Right ventricle myocardium inferior (tissue), 1 donor: ENCODE measurements around the gene MAN2B1. TPM values are rescaled to one million over a fixed set of nuclear protein-coding genes. Genes with fewer than 3 reads are reported as not detected.
A peak's percentile ranks its signal among the peaks of the same experiment; 100 is the strongest.
"Not testable (repeated sequence)": the region's sequence is repeated elsewhere in the genome, so short reads cannot be mapped to it uniquely, and the experiment has no call there.

Experiments
- ATAC-seq: fragments of 200-7000 bp; cut with Tn5 transposase; one replicate; pipeline ENCODE4 v1.9.1; 2020; ENCODE audit warnings: mild to moderate bottlenecking, moderate library complexity
- DNase-seq: peaks from one replicate; pipeline ENCODE4 v3.0.0; 2021; ENCODE audit errors: missing footprints
- intact Hi-C: fragments of 100-400 bp; cut with DNase I; formaldehyde crosslinking; loops from one replicate; pipeline ENCODE4 v1.11.0; 2022
- long read RNA-seq: library from polyadenylated mRNA; unstranded; transcript quantifications from one replicate; pipeline ENCODE4 v2.0.0, GENCODE V29; 2021
- total RNA-seq: library from RNA; stranded (reverse); fragmentation: NEBNext Ultra II Directional; extraction: Animal tissue kit (Norgen Biotek cat#: 25700); gene quantifications from one replicate; pipeline ENCODE4 v1.2.1, GENCODE V29; 2021
- donor health status: DM: no; HTN: yes; CAD: no; lungs with severe emphysema.

The MAN2B1 gene
- total RNA-seq = 40.2 TPM
- long read RNA-seq, transcript MAN2B1-203 (24 exons, 3,184 nt) = major isoform, 13 of 26 reads
- long read RNA-seq, partial matches to known transcripts = 10 of 26 reads
- long read RNA-seq, other reads (novel, unspliced or antisense) = 3 of 26 reads

DNA sequence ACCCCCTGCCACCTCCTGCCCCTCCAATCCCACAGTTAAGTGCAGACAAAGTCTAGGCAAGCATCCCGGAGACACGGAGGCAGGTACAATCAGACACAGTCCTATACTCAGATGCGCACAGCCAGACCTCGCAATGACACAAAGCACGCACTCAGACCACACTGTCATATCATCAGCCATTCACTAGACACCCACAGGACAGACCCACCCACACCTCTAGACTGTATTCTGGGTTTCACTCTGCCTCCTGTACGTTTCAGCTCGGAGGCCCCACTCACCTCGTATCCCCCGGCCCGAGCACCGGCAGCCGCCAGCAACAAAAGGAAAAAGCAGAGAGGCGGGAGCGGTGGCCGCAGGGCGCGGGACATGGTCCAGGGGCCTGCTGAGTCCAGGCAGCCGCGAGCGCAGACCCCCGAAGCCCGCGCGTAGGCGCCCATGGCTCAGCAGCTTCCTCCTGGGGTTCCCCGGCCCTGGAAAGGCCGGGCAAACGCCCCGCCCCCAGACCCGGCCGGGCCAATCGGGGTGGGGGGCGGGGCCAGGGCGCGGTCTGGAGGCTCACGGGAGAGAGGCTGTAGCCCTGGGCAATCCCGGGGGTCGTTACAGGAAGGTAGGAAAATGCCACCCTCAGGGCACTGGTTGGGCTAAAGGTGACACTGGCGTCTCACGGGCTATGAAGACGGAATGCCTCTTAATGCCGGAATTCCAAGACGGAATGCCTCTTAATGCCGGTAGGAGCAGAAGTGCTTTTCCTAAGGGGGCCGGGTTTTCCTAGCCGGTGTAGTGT lies at the start of gene MAN2B1, which contains the start of gene WDR83:
TSS of gene MAN2B1 (minus strand) at position 478 of the 784 bp plus-strand sequence. CDS start at position 437, 41 bp downstream.
TSS of gene WDR83 (plus strand) at position 543 of the 784 bp plus-strand sequence. CDS start 2,984 bp downstream, outside the sequence.
- ATAC-seq = peak; percentile 86
- DNase-seq = peak; percentile 87
- intact Hi-C loops = no loop called here

DNA sequence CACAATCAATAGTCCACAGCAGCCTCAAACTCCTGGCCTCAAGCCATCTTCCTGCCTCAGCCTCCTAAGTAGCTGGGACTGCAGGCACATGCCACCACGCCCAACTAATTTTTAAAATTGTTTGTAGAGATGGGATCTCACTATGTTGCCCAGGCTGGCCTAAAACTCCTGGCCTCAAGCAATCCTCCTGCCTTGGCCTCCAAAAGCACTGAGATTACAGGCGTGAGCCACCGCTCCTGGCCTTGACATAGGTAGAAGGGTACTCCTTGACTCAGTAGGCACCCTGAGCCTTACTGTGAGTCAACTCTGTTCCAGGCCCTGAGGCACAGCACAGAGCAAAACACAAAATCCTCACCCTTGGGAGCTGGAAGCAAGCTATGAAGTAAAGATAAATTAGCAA lies 49.4 kb upstream of the MAN2B1 start:
- intact Hi-C loops = no loop called here
- no peak for ATAC-seq
- no peak for DNase-seq

DNA sequence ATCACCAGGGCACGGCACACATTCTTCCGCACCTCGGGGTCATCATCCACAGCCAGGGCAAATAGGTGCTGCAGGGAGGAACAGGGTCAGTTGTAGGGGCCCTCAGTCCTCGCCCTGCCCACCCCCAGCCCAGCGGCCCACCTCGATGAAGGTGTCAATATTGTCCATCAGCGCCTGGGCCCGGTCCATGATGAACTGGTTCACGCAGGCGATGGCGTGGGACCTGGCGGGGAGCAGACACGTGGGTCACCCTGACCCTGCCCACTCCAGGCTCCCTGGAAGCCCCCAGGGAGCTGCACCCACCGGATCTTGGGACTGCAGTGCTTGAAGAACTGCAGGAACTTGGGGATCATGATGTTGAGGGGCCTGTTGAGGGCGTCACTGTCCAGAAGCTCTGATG lies 48.6 kb upstream of the MAN2B1 start:
- intact Hi-C loops = no loop called here
- DNase-seq = no peak
- ATAC-seq = peak; percentile 7

DNA sequence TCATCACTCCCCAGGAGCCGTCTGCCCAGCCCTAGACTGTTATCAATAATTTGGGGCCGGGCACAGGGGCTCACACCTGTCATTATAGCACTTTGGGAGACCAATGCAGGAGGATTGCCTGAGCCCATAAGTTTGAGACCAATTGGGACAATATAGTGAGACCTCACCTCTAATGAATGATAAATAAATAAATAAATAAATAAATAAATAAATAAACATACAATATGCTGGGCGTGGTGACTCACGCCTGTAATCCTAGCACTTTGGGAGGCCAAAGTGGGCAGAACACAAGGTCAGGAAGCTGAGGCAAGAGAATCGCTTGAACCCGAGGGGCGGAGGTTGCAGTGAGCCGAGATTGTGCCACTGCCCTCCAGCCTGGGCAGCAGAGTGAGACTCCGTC lies 46.8 kb upstream of the MAN2B1 start:
- ATAC-seq, DNase-seq, intact Hi-C loops: not testable (repeated sequence)

DNA sequence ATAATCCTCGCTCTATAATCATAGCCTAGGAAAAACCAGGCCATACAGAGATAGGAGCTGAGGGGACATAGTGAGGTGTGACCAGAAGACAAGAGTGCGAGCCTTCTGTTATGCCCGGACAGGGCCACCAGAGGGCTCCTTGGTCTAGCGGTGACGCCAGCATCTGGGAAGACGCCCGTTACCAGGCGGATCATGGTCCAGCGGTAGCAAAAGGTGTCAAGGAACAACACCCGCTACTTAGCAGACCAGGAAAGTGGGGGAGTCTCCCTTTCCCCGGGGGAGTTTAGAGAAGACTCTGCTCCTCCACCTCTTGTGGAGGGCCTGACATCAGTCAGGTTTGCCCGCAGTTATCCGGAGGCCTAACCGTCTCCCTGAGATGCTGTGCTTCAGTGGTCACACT lies 45.5 kb upstream of the MAN2B1 start:
- DNase-seq, intact Hi-C loops, ATAC-seq: not testable (repeated sequence)

DNA sequence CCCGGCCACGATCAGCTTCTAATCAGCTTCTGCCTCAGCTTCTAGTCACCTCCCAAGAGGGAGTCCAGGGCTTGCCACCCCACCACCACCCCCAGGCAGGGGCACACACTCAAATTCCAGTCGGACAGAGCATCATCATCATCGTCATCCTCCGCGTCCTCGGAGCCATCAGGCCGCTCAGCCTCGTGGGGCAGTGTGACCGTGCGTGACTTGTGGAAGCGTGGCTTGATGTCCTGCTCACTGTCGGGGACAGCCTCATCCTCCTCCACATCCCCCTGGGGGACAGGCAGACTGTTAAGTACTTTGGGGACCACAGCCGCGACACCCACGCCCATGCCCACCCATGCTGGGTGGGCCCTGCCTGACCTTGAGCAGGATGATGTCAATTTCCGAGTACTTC lies 44.6 kb upstream of the MAN2B1 start:
- ATAC-seq = no peak

DNA sequence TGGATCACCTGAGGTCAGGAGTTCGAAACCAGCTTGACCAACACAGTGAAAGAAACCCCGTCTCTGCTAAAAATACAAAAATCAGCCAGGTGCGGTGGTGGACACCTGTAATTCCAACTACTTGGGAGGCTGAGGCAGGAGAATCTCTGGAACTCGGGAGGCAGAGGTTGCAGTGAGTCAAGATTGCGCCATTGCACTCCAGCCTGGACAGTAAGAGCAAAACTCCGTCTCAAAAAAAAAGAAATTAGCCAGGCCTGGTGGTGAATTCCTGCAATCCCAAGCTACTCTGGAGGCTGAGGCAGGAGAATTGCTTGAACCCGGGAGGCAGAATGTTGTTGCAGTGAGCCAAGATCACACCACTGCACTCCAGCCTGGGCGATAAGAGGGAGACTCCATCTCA lies 42.1 kb upstream of the MAN2B1 start:
- DNase-seq (no peak), ATAC-seq (no peak)
- intact Hi-C loops = no loop called here

More for the DNA sequence above, 44.6 kb upstream of the MAN2B1 start:
- intact Hi-C loops = no loop called here
- DNase-seq = no peak

DNA sequence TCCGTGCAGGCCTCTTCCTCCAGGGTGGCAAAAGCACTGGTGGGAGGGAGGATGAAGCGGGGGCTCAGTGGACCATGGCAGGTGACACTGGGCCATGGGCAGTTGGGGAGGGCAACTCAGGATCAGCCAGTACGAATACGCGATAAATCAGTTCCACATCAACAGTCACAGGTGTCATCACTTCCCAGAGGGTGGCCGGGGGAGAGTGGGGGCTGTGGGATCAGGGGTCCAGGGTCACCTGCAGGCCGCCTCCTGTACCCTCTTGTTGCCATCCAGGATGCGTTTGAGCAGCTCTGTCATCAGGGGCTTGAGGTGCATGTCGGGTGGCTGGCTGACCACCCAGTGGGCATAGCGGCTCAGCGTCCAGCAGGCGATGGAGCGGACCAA lies 39.8 kb upstream of the MAN2B1 start:
- DNase-seq (no peak), ATAC-seq (no peak)
- intact Hi-C loops = no loop called here

DNA sequence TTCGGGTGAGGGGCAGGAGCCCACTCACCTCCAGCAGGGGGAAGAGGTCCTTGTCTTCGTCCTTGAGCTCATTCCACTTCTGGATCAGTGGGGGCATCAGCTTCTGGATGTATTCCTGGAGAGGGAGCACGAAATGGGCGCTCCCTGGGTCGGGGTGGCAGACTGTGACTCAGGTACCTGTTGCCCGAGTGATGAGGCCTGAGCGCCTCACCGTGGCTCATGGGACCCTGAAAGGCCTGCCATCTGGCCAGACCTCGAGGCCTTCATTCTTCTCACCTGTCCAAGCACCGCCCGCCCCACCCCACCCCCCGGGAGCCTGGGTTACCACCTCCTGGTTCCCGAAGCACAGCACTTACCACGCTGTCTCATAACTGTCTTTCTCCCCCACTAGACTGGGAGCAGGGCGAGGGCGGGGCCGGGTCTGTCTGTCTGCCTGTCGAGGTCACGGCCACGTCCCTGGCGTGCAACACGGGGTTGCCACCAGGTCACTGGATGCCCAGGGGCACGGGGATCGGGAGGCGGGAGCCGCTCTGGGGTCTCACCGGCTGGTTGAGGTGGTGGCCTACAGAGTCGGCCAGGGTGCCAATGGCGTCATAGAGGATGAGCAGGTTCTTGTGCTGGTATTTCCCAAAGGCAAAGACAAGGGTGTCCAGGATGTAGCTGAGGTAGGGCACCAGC lies 39.3 kb upstream of the MAN2B1 start:
- DNase-seq (no peak), ATAC-seq (no peak)
- intact Hi-C loops = no loop called here

DNA sequence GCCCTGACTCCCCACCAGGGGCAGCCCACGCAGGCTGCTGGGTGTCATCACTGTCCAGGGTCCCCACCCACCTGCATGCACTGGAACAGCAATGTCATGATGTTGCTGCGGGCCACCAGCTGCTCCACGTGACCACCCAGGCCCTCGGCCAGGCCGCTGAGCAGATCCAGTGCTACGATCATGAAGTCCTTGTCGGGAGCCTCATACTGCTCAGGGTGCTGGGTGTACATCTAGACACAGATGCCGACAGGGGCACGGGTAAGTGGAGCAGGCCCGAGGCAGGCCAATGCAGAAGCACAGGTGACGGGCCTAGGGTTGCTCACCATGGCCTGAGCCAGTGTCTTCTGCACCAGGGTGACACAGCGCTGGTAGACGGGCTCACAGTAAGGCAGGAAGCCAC lies 38.6 kb upstream of the MAN2B1 start:
- intact Hi-C loops = no loop called here
- DNase-seq (no peak), ATAC-seq (no peak)

DNA sequence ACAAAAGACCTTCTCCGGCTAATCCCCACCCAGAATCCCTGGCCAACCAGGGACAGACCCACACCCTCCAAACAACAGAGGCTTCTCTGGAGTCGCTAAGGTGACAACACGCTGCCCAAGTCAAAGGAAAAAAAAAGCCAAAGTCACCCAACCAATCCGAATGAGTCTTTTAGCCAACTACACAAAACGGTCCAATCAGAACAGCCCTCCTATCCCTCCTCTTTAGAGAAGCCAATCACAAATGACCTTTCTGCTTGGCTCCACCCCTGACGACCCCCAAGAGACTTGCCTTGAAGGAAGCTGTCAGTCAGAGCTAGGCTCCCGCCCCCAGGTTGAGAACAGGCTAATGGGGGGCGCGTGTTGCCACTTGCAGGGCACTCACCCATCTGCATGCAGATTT lies 36.5 kb upstream of the MAN2B1 start:
- no peak for ATAC-seq
- no peak for DNase-seq
- intact Hi-C loops = no loop called here

DNA sequence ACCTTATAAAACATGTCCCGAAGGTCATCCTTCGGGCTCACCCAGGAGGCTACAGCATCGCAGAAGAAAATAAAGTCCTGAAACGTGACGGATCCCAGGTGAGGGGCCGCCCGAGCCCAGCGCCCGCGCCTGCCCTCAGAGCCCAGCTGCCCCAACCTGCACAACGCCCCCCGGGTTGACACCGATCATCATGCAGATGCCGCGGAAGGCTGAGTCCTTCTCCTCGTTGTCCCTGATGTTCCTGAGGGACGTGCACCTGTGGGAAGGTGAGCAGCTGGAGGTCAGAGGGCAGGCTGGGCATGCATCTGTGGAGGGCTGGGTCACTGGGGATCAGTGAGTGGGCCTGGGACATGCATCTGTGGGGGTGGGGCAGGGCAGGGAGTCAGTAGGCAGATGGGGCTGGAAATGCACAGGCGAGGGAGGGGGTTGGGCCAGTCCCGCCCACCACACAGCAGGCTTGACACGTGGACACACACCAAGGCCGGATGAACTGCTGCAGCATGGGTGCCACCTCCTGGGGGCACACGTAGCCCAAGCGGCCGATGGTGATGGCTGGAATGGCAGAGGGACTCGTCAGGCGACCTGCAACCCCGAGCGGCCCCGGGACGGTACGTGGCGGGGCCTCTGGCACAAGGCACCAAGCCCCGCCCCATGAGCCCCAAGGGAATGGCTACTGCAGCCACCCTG lies 35.2 kb upstream of the MAN2B1 start:
- intact Hi-C loops = no loop called here
- ATAC-seq (no peak), DNase-seq (no peak)

DNA sequence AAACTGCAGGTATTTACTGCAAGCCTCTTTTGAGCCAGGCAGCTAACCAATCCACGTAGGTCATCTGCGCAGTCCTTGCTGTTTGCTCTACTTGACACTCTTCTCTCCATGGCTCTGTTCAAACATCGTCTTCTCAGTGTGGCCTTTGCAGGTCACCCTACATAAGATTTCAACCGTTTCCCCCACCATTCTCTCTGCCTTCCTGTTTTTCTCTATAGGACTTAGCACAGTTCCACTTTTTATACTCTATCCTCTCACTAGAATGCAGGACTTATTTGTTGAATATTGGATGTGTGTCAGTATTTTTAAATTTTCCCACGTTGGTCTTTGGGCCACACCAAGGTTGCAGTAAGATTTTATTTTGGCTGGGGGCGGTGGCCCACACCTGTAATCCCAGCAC lies 31.6 kb upstream of the MAN2B1 start:
- ATAC-seq (no peak), DNase-seq (no peak)
- intact Hi-C loops = no loop called here

DNA sequence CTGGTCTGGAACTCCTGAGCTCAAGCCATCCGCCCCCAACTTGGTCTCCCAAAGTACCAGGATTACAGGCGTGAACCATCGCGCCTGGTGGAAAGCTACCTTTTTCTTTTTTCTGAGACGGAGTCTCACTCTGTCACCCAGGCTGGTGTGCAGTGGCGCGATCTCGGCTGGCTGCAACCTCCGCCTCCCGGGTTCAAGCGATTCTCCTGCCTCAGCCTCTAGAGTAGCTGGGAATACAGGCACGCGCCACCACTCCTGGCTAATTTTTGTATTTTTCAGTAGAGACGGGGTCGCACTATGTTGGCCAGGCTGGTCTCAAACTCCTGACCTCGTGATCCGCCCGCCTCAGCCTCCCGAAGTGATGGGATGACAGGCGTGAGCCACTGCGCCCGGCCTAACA lies 30.9 kb upstream of the MAN2B1 start:
- ATAC-seq, intact Hi-C loops, DNase-seq: not testable (repeated sequence)

DNA sequence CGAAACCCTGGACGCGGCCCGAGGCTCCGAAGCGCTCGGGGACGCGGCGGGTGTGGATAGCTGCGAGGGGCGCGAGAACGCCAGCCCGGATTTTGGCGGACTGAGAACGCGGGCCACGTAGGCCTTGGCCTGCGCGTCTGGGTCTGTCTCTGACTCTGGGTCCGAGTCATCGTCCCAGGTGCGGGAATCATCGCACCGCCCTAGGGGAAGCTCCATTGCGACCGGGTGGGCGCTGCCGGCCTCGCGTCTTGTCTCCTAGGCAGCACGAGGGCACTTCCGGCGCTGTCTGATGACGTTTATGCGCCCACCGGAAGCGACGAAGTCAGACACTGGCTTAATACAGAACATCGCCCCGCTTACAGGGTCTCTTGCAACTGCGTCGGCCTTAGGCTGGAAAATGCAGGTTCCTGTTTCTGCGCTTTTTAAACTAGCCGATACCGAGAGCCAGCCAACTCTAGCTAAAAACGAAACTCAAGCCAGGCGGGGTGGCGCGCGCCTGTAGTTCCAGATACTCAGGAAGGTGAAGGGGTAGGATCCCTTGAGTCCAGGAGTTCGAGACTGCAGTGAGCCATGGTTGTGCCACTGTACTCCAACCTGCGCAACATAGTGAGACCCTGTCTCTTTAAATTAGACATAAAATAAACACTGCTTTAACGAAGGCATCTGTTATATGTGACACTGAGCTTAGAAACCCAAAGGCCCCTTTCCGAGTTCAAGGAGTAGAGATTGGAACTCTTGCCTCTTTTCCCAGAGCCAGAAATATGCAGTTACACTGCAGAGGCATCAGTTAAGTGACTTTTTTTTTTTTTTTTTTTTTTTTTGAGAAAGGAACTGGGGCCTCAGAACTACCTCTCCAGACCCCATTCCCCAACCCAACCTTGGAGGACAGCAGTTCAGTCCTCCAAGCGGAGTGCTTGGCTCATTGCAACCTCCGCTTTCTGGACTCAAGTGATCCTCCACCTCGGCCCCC lies 30.1 kb upstream of the MAN2B1 start, which contains the start of gene FBXW9:
TSS of gene FBXW9 (minus strand) at position 266 of the 970 bp plus-strand sequence. CDS start at position 216, 50 bp downstream.
- intact Hi-C loops = no loop called here

DNA sequence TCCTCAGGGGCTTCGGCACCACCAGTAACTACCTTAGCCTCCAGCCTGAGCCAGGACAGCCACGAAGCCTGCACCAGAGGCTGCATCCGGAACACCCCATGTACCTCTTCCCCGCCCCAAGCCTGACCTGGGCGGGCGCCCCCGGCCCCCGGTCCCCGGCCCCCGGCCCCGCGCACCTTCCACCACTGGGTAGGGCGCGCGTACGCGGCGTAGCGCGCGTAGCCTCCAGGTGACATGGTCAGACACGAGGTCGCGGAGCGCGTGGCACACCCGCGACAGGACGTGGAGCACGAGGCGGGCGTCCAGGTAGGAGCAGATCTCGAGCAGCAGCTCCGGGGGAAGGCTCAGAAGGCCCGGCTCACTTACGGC lies 29.4 kb upstream of the MAN2B1 start:
- ATAC-seq = no peak
- intact Hi-C loops = no loop called here
- no peak for DNase-seq

More for the DNA sequence above, 30.1 kb upstream of the MAN2B1 start, which contains the start of gene FBXW9:
- DNase-seq = peak; percentile 98
- ATAC-seq = peak; percentile 94

DNA sequence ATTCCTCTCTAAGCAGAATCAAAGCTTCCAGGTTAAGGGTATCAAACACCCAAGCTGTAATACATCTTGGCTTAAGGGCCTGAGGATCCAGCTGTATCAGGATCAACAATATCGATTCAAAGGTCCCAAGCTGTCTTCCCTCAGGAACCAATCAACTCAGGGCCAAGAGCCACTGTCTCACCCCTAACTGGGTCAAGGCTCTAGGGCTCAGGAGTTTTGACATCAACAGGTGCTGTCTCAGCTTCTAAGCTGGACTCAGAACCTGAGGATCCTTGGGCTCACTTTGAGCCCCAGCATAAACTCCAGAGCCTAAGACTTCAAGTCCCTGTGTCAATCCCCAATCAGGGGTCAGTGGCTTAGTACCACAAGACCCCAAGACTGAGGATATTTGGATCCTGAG lies 29.0 kb upstream of the MAN2B1 start:
- DNase-seq = no peak
- intact Hi-C loops = no loop called here
- no peak for ATAC-seq

DNA sequence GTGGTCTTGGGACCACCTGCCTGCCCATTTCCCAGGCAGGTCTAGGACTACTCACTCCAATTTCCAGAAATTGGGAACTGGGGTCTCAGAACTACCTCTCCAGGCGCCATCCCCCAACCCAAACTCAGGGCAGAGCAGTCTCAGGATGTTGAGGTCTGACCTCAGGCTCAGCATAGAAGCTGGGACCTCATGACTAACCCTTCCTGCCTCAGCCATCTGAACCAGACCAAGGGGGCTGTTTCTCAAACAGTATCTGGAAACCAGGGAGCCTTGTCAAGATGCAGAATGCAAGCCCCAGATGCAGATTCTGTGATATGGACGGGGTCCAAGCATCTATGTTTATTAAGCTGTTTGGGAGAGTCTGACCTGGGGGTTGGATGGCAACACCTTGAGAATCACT lies 28.6 kb upstream of the MAN2B1 start:
- ATAC-seq (no peak), DNase-seq (no peak)
- intact Hi-C loops = no loop called here
